GM19043 (cell line): ENCODE data around the gene ACBD6.

Experiments
- ATAC-seq: cut with Tn5 transposase; IDR thresholded peaks from one replicate; pipeline ENCODE4 v1.9.1; 2021; ENCODE audit warnings: low read depth; ENCODE audit not compliant: unreplicated experiment

The ACBD6 gene

DNA sequence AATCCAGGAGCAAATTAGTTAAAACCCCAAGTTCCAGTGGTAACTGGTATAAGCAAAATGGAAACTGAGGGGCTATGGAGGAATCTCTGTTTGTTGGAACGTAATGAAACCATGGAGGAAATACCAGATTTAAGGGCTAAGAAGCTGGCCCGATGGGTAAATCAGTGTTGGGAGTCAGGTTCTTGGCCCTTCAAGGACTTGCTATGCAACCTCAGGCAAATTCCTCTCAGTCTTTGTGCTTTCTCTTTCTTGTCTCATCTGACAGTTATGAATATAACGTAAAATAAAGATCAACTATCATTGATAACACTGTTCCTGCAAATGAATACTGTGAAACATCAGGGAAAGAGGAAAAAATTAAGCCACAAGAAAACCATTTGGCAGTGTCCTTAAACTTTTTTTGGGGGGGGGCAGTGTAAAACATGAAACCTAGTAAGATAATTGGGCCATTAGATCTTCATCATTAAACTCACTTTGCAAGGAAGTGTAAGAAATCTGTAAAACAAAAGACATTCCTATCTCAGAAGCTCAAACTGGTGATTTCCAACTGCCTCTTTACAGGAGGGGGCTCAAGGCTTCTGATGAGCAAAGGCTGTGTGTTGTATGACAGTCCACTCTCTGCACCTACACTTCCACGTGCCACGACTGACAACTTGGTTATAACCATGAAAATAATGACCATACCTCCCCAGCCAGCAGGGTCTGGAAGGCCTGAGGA, 224.7 kb downstream of the ACBD6 start:
- no peak for ATAC-seq

DNA sequence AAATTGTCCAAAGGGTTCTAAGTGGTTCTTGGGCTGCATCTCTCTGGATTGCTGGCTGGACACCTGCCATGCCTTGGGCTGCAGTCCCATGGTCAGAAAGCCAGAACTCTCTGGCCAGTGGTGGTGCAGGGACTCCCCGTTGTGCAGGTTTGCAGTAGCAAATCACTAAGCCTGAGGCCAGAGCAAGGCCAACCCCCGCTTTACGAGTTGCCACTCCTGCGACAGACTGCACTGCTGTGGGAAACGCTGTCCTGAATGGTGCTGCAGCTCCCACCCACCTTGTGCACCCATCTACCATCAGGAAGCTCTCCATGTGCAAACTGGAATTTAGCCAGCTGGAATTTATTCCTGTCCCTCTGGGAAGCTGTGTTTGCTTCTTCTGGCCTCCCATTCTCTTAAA, 226.7 kb downstream of the ACBD6 start:
- ATAC-seq = no peak

DNA sequence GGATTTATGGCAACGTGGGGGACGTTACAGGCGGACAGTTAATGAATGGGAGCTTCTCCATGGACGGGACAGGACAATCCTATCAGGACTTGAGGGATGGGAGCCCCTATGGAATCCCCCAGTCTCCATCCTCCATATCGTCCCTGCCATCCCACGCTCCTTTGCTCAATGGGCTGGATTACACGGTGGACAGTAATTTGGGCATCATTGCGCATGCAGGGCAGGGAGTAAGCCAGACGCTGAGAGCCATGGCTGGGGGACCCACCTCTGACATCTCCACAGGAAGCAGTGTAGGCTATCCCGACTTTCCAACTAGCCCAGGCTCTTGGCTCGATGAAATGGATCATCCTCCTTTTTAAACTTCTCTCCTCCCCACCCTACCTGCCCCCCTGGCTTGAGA, 228.2 kb downstream of the ACBD6 start:
- ATAC-seq = no peak

DNA sequence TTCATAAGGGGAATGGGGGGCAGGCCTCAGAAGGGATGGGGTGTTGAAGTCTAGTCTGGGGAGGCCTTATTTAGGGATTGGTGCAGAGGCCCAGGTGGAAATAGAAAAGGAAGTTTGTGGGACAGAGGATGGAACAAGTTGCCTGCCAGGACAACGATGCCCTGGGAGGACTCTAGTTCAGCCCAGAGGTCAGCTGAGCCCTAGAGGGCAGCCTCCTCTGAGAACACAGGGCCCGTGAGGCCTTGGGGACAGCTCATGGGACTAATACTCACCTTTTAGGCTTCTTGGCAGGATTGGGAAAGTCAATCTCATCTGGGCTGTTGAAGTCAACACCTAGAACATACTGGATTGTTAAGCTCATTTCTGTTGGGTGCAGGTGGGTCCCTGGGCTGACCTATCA, 229.3 kb downstream of the ACBD6 start:
- no peak for ATAC-seq

DNA sequence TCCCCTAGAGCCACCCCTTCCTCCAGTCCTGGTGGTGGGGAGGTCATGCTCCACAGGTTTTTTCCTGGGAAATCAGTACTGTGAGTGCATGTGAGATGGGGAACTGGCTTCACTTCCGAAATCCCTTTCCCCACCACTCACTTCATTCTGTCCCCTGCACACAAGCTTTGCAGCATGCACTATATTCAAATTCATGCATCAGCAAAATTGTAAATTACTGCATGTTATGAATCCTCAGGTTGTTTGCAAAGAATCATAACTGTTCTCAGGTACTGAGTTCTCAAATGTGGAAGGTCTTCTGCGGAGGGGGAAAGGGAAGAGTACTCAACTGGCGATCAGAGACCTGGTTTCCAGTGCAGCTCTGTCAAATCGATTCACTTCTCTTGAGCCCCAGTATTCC, 230.0 kb downstream of the ACBD6 start:
- ATAC-seq = no peak

DNA sequence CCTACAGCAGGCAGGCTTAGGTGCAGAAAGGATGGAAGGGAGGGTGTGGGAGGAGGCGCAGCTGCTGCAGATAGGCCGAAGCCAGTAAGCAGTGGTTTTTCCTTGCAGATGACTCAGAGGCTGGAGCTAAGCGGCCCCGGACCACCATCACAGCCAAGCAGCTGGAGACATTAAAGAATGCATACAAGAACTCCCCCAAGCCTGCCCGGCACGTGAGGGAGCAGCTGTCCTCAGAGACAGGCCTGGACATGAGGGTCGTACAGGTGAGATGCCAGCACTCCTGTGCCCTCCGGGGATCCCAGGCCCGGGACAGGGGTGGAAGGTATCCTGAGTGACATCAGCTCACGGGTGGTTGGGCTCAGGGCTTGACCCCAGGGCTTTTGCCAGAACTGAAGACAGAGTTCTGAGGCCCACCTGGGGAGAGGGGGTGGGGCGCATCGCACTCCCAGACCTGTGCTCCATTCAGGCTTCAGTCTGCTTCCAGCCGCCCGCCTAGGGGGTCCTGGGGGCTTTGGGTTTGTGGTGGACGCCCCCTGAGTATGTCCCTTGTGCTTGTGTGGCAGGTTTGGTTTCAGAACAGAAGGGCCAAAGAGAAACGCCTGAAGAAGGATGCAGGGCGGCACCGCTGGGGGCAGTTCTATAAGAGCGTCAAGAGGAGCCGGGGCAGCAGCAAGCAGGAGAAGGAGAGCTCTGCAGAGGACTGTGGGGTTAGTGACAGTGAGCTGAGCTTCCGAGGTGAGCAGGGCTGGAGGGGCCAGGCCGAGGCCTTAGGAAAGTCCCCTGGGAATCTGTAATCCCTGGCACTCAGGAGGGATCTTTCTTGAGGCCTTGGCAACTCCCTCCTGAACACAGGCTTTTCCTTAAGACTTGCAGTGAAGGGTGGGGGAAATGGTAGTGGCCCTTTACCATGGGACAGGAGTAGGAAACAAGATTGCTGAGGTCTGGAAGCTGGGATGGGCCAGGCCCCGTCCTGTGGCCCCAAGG, 230.8 kb downstream of the ACBD6 start:
- ATAC-seq = no peak

DNA sequence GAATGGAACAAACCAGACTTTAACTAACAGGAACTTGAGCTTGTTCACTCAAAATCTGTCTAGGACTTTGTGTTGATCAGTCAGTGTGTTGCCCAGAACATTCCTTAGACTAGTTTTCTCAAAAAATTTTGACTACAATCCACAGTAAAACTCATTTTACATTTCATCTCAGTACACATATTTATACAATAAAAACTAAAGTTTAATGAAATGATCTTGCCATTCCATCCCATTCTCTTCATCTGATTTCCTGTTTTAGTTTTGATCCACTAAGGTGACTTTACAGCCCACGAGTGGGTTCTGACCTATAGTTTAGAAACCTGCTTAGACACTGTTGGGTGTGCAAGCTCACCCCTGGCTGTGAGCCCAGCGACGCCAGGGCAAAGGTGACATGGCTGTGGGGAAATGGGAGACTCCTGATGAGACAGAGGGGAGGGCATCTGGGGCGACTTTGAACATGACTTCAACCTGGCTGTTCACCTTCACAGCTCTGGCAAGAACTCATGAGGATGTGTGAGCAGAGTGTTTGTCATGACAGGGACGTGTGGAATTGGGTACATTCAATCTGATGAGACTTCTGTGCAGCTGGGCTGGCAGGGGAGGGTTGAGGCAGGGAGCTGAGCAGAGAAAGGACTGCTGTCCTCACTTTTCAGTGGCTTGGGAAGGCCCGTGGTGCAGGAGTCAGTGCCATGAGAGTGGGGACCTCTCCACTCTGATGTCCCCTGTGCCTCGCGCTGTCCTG, 231.7 kb downstream of the ACBD6 start:
- ATAC-seq = no peak

DNA sequence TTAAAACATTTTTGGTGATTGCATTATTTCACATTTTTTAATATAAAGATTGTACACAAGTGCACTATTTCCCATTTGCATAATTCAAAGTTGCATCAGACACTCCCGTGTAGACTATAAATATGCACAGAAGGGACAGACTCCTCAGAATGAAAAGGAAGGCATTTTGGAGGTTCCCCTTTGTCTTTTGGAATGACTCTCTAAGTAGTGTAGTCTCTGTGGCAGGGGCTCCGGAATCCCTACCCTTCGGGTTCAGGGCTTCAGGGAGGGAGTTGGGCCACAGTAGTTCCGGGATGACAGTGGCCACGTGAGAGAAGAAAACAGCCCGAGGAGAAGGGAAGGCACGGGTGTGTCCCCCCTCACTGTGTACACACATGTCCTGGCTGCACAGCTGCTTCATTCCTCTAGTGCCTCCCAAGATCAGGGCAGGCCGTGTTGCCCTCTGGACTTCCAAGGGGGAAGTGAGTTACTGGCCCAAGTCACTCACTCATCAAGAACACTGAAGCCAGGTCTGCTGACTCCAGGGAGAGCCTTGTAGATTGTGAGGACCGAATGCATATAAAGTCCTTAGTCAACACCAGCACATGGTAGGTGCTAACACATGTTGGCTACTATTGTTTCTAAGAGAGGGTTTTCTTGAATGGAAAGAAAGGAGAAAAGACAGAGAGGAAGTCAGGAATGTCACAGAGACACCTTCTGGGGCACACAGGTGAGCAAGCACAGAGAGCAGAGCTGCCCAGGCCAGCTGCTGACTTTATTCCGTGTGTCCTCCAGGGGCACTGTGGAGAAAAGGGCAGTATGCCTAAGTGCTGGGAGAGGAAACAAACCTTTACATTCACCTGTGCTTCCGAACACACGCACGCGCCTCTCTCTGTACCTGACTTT, 232.5 kb downstream of the ACBD6 start:
- ATAC-seq = no peak

DNA sequence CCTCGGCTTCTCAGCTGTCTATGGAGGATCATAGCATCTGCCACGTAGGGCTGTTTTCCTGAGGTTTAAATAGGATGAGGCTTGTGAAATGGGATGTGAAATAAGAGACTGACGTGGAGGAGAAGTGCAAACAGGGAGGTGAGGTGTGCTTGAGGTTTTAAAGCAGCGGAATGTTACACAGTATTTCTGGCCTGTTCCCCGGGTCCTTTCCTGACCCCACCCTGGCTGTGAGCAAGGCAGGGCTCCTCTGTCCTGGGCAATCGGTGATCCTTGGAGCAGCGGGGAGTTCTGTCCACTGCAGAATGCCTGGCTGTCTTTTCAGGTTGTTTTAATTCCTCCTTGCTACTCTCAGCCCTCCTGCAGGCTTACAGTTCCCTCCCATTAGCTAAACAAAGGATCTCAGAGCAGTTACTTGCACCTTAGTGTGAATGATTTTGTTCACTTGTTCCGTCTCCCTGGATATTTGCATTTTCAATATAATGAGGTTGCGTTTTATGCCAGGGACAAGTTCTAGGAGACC, 233.8 kb downstream of the ACBD6 start:
- ATAC-seq = no peak

DNA sequence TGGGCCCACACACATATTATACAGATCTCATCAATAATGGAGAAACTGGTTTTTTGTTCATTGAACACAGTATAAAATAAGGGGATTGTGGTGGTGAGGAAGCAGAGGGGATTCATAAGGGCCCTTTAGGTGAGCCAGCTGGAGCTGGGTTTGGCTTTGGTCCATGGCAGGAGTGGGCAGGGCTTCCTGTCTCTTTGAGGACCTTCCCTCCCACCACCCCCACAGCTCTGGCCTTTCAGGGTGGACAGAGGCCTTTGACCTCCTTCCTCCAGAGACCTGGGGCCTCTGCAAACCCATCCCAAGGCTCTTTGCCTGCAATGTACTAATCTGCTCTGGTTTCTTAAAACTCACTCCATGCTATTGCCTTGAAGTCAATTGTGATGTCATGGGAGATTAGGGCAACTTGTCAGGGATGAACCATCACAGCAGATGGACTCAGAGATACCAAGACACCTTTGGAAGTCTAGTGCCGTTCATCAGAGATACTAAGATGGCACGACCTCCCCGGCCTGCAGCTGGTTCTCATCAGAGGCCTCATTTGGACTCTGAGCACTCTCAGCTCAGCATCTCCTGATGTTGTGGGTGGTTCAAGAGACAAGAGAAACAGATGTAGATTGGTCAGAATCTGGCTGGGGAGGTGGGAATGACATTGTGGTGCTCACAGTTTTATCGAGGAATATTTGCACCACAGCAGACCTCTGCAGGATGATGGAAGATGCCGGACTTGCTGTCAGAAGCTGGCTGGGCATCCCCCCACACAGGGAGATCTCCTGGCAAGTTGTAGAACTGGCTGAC, 234.4 kb downstream of the ACBD6 start:
- no peak for ATAC-seq

DNA sequence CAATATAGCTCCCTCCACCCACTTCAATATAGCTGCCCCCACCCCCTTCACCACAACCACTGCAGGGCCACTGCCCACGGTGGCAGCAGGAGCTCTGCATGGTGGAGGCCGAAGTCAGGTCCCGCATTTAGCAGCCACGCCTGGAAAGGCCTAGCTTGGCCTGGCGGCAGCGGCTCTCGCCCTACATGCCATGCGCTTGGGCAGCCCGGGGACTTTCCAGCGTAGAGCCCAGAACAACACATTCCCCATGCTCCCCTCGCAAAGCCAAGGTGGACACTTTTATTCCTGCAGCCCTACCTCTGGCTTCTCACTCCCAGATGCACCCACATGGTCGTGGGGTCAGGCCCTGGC, 235.2 kb downstream of the ACBD6 start:
- no peak for ATAC-seq

DNA sequence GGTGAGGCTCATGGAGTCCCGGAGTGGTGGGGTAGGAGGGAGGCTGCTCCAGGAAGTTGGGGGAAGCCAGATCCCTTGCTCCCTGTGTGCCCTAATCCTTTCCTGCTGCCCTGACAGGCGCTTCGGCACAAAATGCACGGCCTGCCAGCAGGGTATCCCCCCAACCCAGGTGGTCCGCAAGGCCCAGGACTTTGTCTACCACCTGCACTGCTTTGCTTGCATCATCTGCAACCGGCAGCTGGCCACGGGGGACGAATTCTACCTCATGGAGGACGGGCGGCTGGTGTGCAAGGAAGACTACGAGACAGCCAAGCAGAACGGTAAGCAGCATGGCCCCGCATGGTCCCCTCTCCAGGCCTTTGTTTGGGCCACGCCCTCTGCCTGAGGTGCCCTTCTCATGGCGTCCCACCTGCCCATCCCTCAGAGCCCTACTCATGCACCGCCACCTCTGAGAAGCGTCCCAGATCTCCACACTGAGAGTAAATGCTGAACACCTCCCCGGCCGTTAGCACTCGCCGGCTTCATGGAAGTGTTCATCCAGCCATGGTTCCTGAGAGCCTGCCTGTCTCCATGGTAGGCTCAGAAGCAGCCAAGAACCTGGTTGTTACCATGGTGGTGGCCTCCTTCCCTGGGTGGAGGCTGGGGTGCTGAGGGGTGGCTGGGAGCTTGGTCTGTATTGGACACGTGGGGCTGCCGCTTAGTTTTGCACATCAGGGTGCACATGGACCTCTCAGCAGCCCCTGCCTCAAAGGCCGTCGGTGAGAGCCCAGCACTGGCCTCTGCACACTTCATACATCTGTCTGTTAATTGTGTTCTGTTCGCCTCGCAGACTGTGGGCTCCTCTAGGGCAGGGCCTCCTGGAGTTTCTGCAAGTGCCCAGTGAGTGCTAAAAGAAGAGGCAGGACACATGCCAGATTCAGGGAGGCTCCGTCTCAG, 235.8 kb downstream of the ACBD6 start:
- ATAC-seq = no peak

DNA sequence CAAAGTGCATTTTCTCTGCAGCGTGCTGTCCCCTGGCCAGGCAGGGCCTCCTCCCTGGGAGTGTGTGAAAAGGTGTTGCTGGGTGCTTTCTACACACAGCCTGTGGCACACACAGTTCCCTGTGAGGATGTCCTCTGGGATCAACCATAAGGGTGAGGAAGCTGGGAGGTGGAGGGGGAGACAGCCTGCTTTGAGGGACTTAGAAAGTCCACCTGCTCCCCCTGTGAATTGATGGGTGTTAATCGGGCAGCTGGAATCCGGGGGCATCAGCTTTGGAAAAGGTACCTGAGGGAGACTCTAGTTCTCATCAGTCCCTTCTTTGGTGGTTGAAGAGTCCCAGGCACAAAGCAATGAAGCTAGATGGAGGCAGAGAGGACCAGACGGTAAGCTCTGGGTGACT, 236.5 kb downstream of the ACBD6 start:
- no peak for ATAC-seq

DNA sequence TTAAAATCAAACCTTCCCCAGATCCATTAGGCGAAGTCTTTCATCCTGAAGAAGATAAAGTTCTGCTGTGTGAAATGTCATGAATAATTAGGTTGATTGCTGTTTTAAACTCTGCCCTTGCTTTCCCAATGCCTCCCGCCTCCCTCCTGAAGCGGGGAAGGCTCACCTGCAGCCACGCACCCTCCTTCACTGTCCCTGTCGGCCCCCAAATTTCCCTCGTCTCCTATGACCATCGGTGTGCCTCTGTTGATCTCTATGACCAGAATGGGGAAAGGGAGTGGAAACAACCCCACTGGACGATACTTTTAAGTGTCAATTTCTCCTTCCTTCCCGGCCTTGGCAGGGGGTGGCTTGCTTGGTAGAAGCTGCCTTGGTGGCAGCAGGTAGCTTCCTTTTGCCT, 237.2 kb downstream of the ACBD6 start:
- ATAC-seq = no peak

DNA sequence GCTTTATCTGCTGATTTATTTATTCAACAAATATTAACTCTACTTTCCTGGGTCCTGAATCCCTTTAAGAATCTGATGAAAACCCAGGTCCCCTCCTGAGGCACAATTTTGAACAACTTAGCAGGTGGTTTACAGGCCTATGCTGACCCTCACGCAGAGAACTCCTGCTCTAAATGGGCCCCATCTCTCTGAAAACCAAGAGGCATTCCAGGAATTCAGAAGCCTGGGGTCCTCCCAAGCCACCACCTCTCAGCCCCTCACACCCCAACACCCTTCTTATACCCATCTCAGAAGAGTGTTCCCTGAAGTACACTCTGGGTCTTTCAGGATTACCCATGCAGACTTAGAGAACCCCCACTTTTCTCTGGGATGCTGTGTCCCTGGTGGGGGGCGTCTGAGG, 237.8 kb downstream of the ACBD6 start:
- ATAC-seq = no peak

DNA sequence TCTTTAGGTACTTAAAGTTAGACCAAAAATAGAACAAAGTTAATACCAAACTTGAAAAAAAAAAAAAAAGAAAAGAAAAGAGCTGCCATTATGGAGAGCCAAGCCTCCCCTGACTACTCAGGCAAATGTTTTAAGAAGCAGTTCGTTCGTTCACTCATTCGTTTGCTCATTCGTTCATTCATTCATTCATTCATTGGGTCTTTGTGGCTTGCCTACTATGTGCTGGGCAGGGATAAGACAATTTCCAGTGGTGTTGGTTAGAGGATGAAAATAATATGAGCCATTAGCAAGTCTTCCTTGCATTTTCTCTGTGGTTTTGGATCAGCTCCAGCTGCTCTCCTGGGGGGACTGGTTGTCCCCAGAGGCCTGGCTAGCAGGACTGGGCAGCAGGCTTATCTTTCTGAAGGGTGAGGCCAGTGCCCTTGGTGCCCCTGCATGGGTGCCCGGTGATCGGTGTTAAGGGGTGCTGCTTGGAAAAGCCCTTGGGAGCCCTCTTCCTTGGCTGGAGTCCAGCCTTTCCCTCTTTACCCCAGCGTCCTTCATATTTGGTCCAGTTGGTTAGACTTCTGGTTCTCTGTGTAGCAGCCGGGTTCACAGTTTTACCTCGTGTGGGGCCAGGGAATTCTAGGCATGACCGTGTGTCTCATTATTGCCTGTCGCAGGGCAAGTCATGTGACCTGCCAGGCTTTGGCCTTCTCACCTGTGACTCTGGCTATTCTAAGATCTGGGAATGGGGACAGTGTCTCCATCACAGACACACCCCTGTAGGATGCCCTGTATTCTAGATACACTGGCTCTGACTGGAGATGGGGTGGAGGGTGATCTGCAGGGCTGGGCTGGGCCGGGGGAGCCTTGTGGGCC, 239.5 kb downstream of the ACBD6 start:
- ATAC-seq = no peak

DNA sequence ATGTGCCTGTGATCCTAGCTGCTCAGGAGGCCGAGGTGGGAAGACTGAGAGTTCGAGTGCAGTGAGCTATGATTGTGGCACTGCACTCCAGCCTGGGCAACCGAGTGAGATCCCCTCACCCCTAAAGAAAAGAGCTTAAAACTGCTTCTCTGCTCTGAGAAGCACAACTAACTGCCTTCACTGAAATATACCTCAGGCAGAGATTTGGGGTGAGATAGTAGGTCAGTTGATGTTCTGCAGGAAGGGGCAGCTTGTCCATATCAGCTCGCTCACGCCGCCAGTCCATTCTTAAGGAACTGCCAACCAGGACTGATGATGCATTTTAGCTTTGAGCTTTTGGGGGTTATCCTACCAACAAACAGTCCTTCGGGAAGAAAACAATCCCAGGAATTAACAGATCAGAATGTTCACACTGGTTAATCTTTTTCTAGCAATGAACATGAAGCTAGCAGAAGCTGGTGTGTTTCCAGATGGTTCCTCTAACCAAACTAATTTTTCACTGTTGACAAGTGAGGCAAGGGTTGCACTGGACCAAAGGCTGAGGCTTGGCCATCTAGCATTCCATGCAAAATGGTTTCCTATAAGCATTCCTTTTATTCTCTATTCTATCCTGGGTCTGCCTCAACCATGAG, 240.7 kb downstream of the ACBD6 start:
- no peak for ATAC-seq
